GM23338 (cell line): ENCODE results near the gene LMNA.

ENCODE experiments used
- EZH2 ChIP-seq: fragments of 200-600 bp; sonication (generic); IDR thresholded peaks from one replicate; pipeline ENCODE4 v1.8.0; 2017; ENCODE audit warnings: antibody characterized with exemption, mild to moderate bottlenecking, low read depth; ENCODE audit not compliant: unreplicated experiment
- POLR2AphosphoS5 ChIP-seq: IDR thresholded peaks from 2 replicates; pipeline ENCODE4 v1.6.1; 2016; ENCODE audit warnings: antibody characterized with exemption, low read depth
- TF ChIP-seq, protein P1 (sequence below), 2 experiments: fragments of 200-600 bp in 1 of 2; sonication (generic) in 1 of 2; conservative IDR thresholded peaks; 2 replicates each; pipeline versions ENCODE4 v1.5.1 to v1.6.1; 2016 to 2017; ENCODE audit warnings: antibody characterized with exemption in 2 of 2, low read depth in 2 of 2, mild to moderate bottlenecking in 2 of 2, moderate library complexity in 1 of 2
- TF ChIP-seq, protein P2 (sequence below): IDR thresholded peaks from one replicate; pipeline ENCODE4 v1.6.1; 2018; ENCODE audit warnings: antibody characterized with exemption; ENCODE audit not compliant: unreplicated experiment

DNA sequence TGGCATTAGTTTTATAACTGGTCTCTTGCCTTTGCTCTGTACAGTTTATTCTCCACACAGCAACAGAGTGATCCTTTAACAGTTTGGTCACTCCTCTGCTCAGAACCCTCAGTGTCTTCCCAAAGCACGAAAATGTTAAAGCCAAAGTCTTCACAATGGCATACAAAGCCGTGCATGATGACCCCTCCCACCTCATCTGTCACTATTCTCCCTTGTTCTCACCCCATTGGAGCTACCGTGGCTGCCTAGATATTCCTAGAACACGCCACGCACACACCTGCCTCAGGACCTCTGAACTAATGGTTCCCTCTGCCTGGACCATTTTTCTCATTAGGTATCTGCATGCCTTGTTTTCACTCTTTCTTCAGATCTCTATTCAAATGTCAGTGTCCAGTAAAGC is 30.2 kb downstream of the LMNA start:
- TF ChIP-seq, protein P1, sequence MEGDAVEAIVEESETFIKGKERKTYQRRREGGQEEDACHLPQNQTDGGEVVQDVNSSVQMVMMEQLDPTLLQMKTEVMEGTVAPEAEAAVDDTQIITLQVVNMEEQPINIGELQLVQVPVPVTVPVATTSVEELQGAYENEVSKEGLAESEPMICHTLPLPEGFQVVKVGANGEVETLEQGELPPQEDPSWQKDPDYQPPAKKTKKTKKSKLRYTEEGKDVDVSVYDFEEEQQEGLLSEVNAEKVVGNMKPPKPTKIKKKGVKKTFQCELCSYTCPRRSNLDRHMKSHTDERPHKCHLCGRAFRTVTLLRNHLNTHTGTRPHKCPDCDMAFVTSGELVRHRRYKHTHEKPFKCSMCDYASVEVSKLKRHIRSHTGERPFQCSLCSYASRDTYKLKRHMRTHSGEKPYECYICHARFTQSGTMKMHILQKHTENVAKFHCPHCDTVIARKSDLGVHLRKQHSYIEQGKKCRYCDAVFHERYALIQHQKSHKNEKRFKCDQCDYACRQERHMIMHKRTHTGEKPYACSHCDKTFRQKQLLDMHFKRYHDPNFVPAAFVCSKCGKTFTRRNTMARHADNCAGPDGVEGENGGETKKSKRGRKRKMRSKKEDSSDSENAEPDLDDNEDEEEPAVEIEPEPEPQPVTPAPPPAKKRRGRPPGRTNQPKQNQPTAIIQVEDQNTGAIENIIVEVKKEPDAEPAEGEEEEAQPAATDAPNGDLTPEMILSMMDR (conservative IDR thresholded peaks at IDR 0.05; ENCODE audit: low read depth in 2 of 2) = no peak
- TF ChIP-seq EZH2 = no peak
- TF ChIP-seq, protein P2, sequence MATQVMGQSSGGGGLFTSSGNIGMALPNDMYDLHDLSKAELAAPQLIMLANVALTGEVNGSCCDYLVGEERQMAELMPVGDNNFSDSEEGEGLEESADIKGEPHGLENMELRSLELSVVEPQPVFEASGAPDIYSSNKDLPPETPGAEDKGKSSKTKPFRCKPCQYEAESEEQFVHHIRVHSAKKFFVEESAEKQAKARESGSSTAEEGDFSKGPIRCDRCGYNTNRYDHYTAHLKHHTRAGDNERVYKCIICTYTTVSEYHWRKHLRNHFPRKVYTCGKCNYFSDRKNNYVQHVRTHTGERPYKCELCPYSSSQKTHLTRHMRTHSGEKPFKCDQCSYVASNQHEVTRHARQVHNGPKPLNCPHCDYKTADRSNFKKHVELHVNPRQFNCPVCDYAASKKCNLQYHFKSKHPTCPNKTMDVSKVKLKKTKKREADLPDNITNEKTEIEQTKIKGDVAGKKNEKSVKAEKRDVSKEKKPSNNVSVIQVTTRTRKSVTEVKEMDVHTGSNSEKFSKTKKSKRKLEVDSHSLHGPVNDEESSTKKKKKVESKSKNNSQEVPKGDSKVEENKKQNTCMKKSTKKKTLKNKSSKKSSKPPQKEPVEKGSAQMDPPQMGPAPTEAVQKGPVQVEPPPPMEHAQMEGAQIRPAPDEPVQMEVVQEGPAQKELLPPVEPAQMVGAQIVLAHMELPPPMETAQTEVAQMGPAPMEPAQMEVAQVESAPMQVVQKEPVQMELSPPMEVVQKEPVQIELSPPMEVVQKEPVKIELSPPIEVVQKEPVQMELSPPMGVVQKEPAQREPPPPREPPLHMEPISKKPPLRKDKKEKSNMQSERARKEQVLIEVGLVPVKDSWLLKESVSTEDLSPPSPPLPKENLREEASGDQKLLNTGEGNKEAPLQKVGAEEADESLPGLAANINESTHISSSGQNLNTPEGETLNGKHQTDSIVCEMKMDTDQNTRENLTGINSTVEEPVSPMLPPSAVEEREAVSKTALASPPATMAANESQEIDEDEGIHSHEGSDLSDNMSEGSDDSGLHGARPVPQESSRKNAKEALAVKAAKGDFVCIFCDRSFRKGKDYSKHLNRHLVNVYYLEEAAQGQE = no peak
- TF ChIP-seq POLR2AphosphoS5 = no peak
